ENCODE measurements around the gene KDM5A. TPM values are rescaled to one million over a fixed set of nuclear protein-coding genes. Genes with fewer than 3 reads are reported as not detected.
"Not testable (repeated sequence)": the region's sequence is repeated elsewhere in the genome, so short reads cannot be mapped to it uniquely, and the experiment has no call there.

The KDM5A gene
- total RNA-seq, 1 donor from 2014 or later, result 50.2 TPM

GRCh38 chr12:400828-401227 is 11.7 kb upstream of the KDM5A start:
- H3K27ac Mint-ChIP-seq, result no peak overlapping the region
- Histone ChIP-seq H3K36me3 (no peaks in the 10 kb centered on the region), H3K79me2 (ENCODE audit: low read depth) (peaks cover 44% of the 10 kb centered on the region), H3K9ac (no peak overlapping the region), H3K4me1 (peaks cover 9% of the 10 kb centered on the region), H3K4me2 (peak overlapping the region; percentile 79), H4K20me1 (ENCODE audit: low read depth) (peaks cover 16% of the 10 kb centered on the region), H3F3A (ENCODE audit: low read depth) (peaks cover 6% of the 10 kb centered on the region), H2AFZ (replicated peaks) (peak overlapping the region; percentile 89), H3K27ac (no peak overlapping the region), H3K27me3 (peaks cover 2% of the 10 kb centered on the region), H3K4me3 (peak overlapping the region; percentile 90), H3K9me3 (ENCODE audit: low read depth) (no peaks in the 10 kb centered on the region)
- no peak for TF ChIP-seq EZH2 (IDR thresholded peaks at IDR 0.05)
- H3K36me3 Mint-ChIP-seq, result no peaks in the 10 kb centered on the region
- no peak overlapping the region for H3K4me3 Mint-ChIP-seq
- DNase-seq (ENCODE audit: low spot score), result no peak
- no peaks in the 10 kb centered on the region for H3K27me3 Mint-ChIP-seq (ENCODE audit: insufficient read depth, low read depth)
- no peaks in the 10 kb centered on the region for H3K9me3 Mint-ChIP-seq
- H3K4me1 Mint-ChIP-seq, result no peaks in the 10 kb centered on the region

GRCh38 chr12:388541-389141 is 479 bp downstream of the KDM5A start:
- Histone ChIP-seq H3K79me2 (ENCODE audit: low read depth) (peaks cover 57% of the 10 kb centered on the region), H3K27ac (peak overlapping the region; percentile 96), H3K9me3 (ENCODE audit: low read depth) (no peaks in the 10 kb centered on the region), H3K36me3 (peaks cover 8% of the 10 kb centered on the region), H2AFZ (replicated peaks) (peak overlapping the region; percentile 92), H3K4me2 (peak overlapping the region; percentile 98), H3K27me3 (no peaks in the 10 kb centered on the region), H3K4me1 (peaks cover 23% of the 10 kb centered on the region), H3F3A (ENCODE audit: low read depth) (peaks cover 26% of the 10 kb centered on the region), H4K20me1 (ENCODE audit: low read depth) (peaks cover 32% of the 10 kb centered on the region), H3K9ac (peak overlapping the region; percentile 96), H3K4me3 (peak overlapping the region; percentile 95)
- Mint-ChIP-seq H3K9me3 (peaks cover 2% of the 10 kb centered on the region), H3K4me3 (peak overlapping the region; percentile 97), H3K27me3 (ENCODE audit: insufficient read depth, low read depth) (peaks cover 6% of the 10 kb centered on the region), H3K36me3 (peaks cover 9% of the 10 kb centered on the region), H3K4me1 (peaks cover 21% of the 10 kb centered on the region), H3K27ac (peak overlapping the region; percentile 2)
- DNase-seq (ENCODE audit: low spot score), result peak; percentile 74
- TF ChIP-seq EZH2phosphoT487 (IDR thresholded peaks at IDR 0.05), result no peak
- TF ChIP-seq EZH2 (IDR thresholded peaks at IDR 0.05), result no peak
- TF ChIP-seq CTCF (IDR thresholded peaks at IDR 0.05), result no peak

GRCh38 chr12:388012-388411 is 1.1 kb downstream of the KDM5A start:
- H3K36me3 ChIP-seq, result peaks cover 8% of the 10 kb centered on the region
- H3K9me3 Mint-ChIP-seq, result peaks cover 2% of the 10 kb centered on the region
- H3K27ac ChIP-seq, result no peak overlapping the region
- H3K4me3 Mint-ChIP-seq, result peak overlapping the region; percentile 97
- no peaks in the 10 kb centered on the region for H3K9me3 ChIP-seq (ENCODE audit: low read depth)
- no peak for TF ChIP-seq EZH2phosphoT487 (IDR thresholded peaks at IDR 0.05)
- TF ChIP-seq EZH2 (IDR thresholded peaks at IDR 0.05), result no peak
- TF ChIP-seq CTCF (IDR thresholded peaks at IDR 0.05), result no peak
- peak overlapping the region; percentile 98 for H3K4me2 ChIP-seq
- H3F3A ChIP-seq (ENCODE audit: low read depth), result peaks cover 26% of the 10 kb centered on the region
- peaks cover 6% of the 10 kb centered on the region for H3K27me3 Mint-ChIP-seq (ENCODE audit: insufficient read depth, low read depth)
- peaks cover 21% of the 10 kb centered on the region for H3K4me1 Mint-ChIP-seq
- H3K4me1 ChIP-seq, result peaks cover 23% of the 10 kb centered on the region
- H3K27ac Mint-ChIP-seq, result peak overlapping the region; percentile 2
- DNase-seq (ENCODE audit: low spot score), result no peak
- no peaks in the 10 kb centered on the region for H3K27me3 ChIP-seq
- H3K79me2 ChIP-seq (ENCODE audit: low read depth), result peaks cover 63% of the 10 kb centered on the region
- peak overlapping the region; percentile 95 for H3K4me3 ChIP-seq
- H3K9ac ChIP-seq, result peak overlapping the region; percentile 96
- H2AFZ ChIP-seq (replicated peaks), result no peak overlapping the region
- peaks cover 32% of the 10 kb centered on the region for H4K20me1 ChIP-seq (ENCODE audit: low read depth)
- H3K36me3 Mint-ChIP-seq, result peaks cover 11% of the 10 kb centered on the region

GRCh38 chr12:386651-387050 is 2.5 kb downstream of the KDM5A start:
- peaks cover 2% of the 10 kb centered on the region for H3K9me3 Mint-ChIP-seq
- Histone ChIP-seq H3F3A (ENCODE audit: low read depth) (peaks cover 26% of the 10 kb centered on the region), H3K9ac (no peak overlapping the region), H3K27me3 (no peaks in the 10 kb centered on the region), H3K79me2 (ENCODE audit: low read depth) (peaks cover 74% of the 10 kb centered on the region), H3K27ac (no peak overlapping the region), H3K4me2 (peak overlapping the region; percentile 98), H3K36me3 (peaks cover 9% of the 10 kb centered on the region), H3K4me3 (peak overlapping the region; percentile 95), H3K4me1 (peaks cover 23% of the 10 kb centered on the region), H3K9me3 (ENCODE audit: low read depth) (no peaks in the 10 kb centered on the region), H4K20me1 (ENCODE audit: low read depth) (peaks cover 32% of the 10 kb centered on the region), H2AFZ (replicated peaks) (no peak overlapping the region)
- TF ChIP-seq EZH2phosphoT487 (IDR thresholded peaks at IDR 0.05) (no peak), CTCF (IDR thresholded peaks at IDR 0.05) (no peak), EZH2 (IDR thresholded peaks at IDR 0.05) (no peak)
- H3K27me3 Mint-ChIP-seq (ENCODE audit: insufficient read depth, low read depth), result peaks cover 6% of the 10 kb centered on the region
- H3K27ac Mint-ChIP-seq, result no peak overlapping the region
- H3K4me3 Mint-ChIP-seq, result peak overlapping the region; percentile 97
- H3K36me3 Mint-ChIP-seq, result peaks cover 15% of the 10 kb centered on the region
- peaks cover 21% of the 10 kb centered on the region for H3K4me1 Mint-ChIP-seq
- DNase-seq (ENCODE audit: low spot score), result no peak

GRCh38 chr12:370739-371485 is 18.2 kb downstream of the KDM5A start:
- H3K4me3 ChIP-seq; H3K9ac ChIP-seq; H4K20me1 ChIP-seq (ENCODE audit: low read depth); H3K4me3 Mint-ChIP-seq; H3K27me3 Mint-ChIP-seq (ENCODE audit: insufficient read depth, low read depth); H2AFZ ChIP-seq (replicated peaks); H3K27ac ChIP-seq; H3K4me1 ChIP-seq; H3K79me2 ChIP-seq (ENCODE audit: low read depth); H3K27me3 ChIP-seq; H3F3A ChIP-seq (ENCODE audit: low read depth); H3K9me3 ChIP-seq (ENCODE audit: low read depth); H3K27ac Mint-ChIP-seq; H3K4me2 ChIP-seq; H3K4me1 Mint-ChIP-seq; DNase-seq (ENCODE audit: low spot score): not testable (repeated sequence)
- H3K36me3 Mint-ChIP-seq, result peaks cover 75% of the 10 kb centered on the region
- H3K36me3 ChIP-seq, result peaks cover 20% of the 10 kb centered on the region
- peaks cover 37% of the 10 kb centered on the region for H3K9me3 Mint-ChIP-seq
